NCI-H510A (cell line): ENCODE results near the gene ZFHX2.

Experiments
- DNase-seq: peaks from one replicate; lab custom pipeline; 2025; lab: John Stamatoyannopoulos, UW

ZFHX2 gene

GRCh38 chr14:23559926-23560520, 8.5 kb upstream of the ZFHX2 start:
- no peak for DNase-seq

GRCh38 chr14:23559010-23559925, 7.7 kb upstream of the ZFHX2 start:
- DNase-seq, result peak; percentile 14

GRCh38 chr14:23558346-23559009, 6.9 kb upstream of the ZFHX2 start:
- DNase-seq, result no peak

- no peak for DNase-seq
Observed at GRCh38 chr14:23557946-23558345, 6.4 kb upstream of the ZFHX2 start.

- DNase-seq, result no peak
Observed at GRCh38 chr14:23557521-23557920, 6.0 kb upstream of the ZFHX2 start.

- no peak for DNase-seq
Observed at GRCh38 chr14:23556700-23557440, 5.3 kb upstream of the ZFHX2 start.

GRCh38 chr14:23555882-23556699, 4.5 kb upstream of the ZFHX2 start, which contains the start of gene THTPA:
Gene THTPA, plus strand, starts transcription at chr14:23556271. Its CDS starts 487 bp downstream, at chr14:23556758.
- peak; percentile 90 for DNase-seq

- no peak for DNase-seq
Observed at GRCh38 chr14:23555533-23555881, 3.9 kb upstream of the ZFHX2 start.

GRCh38 chr14:23550812-23551265, 726 bp downstream of the ZFHX2 start:
- DNase-seq, result peak; percentile 38

GRCh38 chr14:23550131-23550811, 1.3 kb downstream of the ZFHX2 start:
- DNase-seq, result no peak

GRCh38 chr14:23548351-23549318, 2.9 kb downstream of the ZFHX2 start:
- DNase-seq, result no peak

GRCh38 chr14:23547924-23548323, 3.6 kb downstream of the ZFHX2 start:
- DNase-seq, result no peak

- DNase-seq, result no peak
Observed at GRCh38 chr14:23546450-23547035, 5.0 kb downstream of the ZFHX2 start.

- no peak for DNase-seq
Observed at GRCh38 chr14:23545740-23546365, 5.7 kb downstream of the ZFHX2 start.

- peak; percentile 47 for DNase-seq
Observed at GRCh38 chr14:23544511-23545447, 6.8 kb downstream of the ZFHX2 start.

GRCh38 chr14:23543403-23543802, 8.2 kb downstream of the ZFHX2 start:
- DNase-seq, result no peak

- no peak for DNase-seq
Observed at GRCh38 chr14:23542261-23542660, 9.3 kb downstream of the ZFHX2 start.

GRCh38 chr14:23540141-23540469, 11.5 kb downstream of the ZFHX2 start:
- no peak for DNase-seq
